ENCODE data around the gene CACNA1C.

GRCh38 chr12:2435511-2435910 lies 382.7 kb downstream of the CACNA1C start:
- TF ChIP-seq POLR2A (IDR thresholded peaks at IDR 0.05) (no peak), CTCF (IDR thresholded peaks at IDR 0.05) (no peak)
